GM18861 (cell line): ENCODE measurements around the gene PRELID2.
"Not testable (repeated sequence)": the region's sequence is repeated elsewhere in the genome, so short reads cannot be mapped to it uniquely, and the experiment has no call there.

Experiments used
- ATAC-seq: cut with Tn5 transposase; IDR thresholded peaks from one replicate; pipeline ENCODE4 v1.9.1; 2021; ENCODE audit not compliant: unreplicated experiment

The PRELID2 gene

GRCh38 chr5:145752947-145753346 is 82.2 kb downstream of the PRELID2 start:
- no peak for ATAC-seq

GRCh38 chr5:145752534-145752933 is 82.6 kb downstream of the PRELID2 start:
- no peak for ATAC-seq

- ATAC-seq, result no peak
Observed at GRCh38 chr5:145750199-145750598, 84.9 kb downstream of the PRELID2 start.

GRCh38 chr5:145743396-145744061 is 91.6 kb downstream of the PRELID2 start:
- ATAC-seq, result no peak

GRCh38 chr5:145739843-145740242 is 95.3 kb downstream of the PRELID2 start:
- ATAC-seq, result no peak

GRCh38 chr5:145738227-145738626 is 96.9 kb downstream of the PRELID2 start:
- no peak for ATAC-seq

- ATAC-seq, result no peak
Observed at GRCh38 chr5:145737578-145737977, 97.6 kb downstream of the PRELID2 start.

- ATAC-seq, result not testable (repeated sequence)
Observed at GRCh38 chr5:145729956-145730355, 105.2 kb downstream of the PRELID2 start.

- no peak for ATAC-seq
Observed at GRCh38 chr5:145723516-145723915, 111.6 kb downstream of the PRELID2 start.

- no peak for ATAC-seq
Observed at GRCh38 chr5:145718956-145719355, 116.2 kb downstream of the PRELID2 start.

- no peak for ATAC-seq
Observed at GRCh38 chr5:145715412-145715811, 119.7 kb downstream of the PRELID2 start.

- no peak for ATAC-seq
Observed at GRCh38 chr5:145712245-145712644, 122.9 kb downstream of the PRELID2 start.

GRCh38 chr5:145711417-145711816 is 123.7 kb downstream of the PRELID2 start:
- no peak for ATAC-seq
